TTC549 (cell line): ENCODE measurements around the gene HES4.
"Not testable (repeated sequence)": the region's sequence is repeated elsewhere in the genome, so short reads cannot be mapped to it uniquely, and the experiment has no call there.

Source experiments
- FAIRE-seq: peaks from 2 replicates; lab custom pipeline; 2012; peaks lifted over from hg19 to GRCh38; lab: Jason Lieb, UNC

The HES4 gene

DNA sequence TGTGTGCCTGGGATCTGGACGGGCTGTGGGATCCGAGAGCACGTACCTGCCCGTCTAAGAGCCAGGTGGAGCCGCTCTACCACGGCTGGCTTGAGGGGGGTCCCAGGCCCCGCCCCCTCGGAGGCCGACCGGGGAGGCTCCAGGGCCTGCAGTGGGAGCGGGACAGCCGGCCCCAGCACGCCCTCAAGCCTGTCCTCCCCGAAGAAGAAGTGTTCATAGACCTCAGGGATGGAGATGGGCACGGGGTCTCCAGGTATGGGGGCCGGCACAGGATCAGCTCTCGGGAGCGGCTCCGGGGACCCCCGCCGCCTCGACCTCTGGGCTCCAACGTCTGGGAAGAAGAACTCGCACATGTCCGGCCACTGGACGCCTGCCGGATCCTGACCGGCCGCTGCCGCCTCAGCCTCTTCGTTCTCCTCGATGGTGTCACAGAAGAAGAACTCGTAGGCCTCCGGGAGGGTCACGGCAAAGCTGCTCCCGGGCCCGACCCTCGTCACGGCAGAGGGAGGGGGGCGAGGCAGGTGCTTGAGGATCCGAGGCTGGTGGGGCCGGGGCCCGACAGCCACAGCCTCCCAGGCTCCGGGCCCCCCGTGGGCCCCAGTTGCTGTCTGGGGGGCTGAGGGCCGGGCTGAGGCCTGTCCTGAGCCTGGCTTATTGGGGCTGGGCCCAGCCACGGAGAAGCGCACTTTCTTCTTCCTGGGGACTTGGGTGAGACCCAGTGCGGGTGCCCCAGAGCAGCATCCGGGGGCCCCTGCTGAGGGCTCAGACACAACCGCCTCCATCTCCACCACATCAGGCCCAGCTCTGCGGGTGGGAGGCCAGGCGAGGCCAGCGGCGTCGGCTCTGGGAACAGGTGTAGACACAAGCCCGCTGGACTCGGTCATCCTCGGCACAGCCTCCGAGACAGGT lies 20.8 kb downstream of the HES4 start:
- no peak for FAIRE-seq

DNA sequence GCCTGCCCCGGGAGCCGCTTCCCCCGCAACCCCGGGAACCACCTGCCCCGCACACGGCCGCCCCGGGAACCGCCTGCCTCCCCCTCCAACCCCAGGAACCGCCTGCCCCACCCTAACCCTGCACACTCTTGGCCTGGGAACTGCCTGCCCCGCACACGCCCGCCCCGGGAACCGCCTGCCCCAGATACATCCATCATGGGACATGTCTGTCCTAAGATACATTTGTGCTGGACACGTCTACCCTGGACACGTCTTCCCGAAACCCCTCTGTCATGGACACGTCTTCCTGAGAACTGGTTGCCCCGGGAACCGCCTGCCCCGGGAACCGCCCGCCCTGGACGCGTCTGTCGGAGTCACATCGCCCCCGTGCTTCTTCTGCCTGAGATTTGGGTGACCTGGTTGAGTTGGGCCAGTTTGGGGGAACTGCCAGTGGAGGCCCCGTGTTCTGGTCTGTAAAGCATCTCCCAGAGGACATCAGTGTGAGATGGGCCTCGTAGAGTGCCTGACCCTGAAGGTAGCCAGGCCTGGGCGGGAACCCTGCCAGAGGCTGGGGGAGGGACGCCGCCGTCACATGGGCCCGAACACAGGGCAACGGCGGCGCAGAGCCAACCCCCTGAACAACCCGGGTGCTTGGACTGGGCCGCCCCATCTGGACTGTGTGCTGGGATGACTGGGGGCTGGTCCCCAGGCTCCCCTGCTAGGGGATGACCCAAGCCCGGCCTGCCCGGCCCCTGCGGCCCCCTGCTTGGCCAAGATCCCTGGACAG lies 21.6 kb downstream of the HES4 start:
- FAIRE-seq: no peak

DNA sequence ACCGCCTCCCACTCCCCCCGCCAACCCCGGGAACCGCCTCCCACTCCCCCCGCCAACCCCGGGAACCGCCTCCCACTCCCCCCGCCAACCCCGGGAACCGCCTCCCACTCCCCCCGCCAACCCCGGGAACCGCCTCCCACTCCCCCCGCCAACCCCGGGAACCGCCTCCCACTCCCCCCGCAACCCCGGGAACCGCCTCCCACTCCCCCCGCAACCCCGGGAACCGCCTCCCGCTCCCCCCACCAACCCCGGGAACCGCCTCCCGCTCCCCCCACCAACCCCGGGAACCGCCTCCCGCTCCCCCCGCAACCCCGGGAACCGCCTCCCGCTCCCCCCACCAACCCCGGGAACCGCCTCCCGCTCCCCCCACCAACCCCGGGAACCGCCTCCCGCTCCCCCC lies 23.1 kb downstream of the HES4 start:
- not testable (repeated sequence) for FAIRE-seq

DNA sequence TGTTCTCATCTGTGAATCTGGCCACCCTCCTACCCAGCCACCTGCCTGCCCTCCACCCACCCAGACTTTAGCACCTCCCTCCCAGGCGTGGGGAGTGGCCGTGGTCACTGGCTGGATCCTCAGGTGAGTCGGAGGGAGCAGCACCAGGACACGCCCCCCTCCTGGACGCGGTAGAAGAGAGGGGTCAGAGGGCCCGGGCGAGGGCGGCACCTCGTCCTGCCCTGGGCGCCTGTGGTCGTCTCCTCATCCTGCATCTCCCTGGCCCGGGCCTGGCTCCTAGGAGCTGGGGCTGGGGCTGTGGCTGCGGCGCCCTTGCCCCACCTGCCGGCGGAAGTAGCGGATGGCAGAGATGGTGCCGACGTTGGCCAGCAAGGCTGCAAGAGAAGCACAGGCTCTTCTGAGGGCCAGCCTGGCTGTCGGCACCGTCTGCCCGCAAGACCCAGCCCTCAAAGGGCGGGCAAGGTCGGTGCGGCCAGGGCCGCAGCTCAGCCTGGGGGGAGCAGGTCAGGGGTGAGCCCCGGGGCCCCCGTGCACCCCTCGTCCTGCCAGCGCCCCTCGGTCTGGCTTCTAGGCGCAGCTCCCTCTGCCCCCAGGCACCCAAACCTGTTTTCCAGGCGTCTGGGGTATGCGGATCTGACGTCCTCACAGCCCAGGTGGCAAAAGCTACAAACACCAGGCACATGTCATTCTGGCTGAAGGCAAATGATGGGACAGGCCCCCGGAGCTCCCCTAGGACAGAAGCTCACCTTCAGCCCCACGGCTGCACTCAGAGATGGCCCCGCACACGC lies 23.8 kb downstream of the HES4 start:
- FAIRE-seq: no peak

DNA sequence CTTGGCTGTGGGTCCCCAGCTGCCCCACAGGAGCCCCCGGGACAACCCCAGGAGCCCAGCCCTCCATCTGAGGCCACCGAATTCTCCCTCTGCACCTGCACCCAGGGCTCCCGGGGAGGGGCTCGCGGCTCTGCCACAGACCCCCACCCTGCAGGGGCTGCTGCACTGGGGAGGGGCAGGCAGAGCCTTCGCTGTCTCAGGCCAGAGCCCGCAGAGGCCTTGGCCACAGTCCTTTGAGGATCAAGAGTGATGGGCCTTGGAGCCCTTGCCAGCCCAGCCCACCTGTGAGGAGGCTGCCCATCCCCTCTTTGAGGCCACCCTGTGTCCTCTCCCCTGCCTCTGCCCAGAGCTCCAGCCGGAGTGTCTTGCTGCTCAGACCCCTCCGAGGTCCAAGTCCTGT lies 24.5 kb downstream of the HES4 start:
- no peak for FAIRE-seq

DNA sequence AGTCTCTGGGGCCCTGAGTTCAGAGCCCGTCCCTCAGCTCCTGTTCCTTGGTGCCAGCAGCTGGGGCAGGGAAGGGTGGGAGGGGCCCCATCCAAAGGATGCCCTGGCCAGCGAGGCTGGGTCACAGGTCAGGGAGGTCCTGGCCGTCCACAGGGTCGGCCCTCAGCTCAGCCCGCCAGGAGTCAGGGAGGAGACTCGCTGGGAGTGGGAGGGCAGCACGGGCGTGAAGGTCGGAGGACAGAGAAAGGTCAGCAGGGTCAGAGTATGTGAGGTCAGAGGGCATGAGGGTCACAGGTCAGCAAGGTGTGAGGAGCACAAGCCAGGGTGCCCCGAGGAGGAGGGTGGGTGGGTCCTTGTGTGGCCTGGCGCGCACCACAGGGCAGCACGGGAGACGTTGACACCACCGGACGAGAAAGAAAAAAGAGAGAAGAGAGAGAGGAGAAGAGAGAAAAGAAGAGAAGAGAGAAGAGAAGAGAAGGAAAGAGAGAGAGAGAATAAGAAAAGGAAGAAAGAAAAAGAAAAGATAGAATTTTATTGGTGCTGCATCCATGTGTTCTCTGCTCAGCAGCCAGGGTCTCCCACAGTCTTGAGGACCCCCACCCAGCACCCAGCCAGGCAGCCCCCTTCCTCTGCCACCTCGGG lies 25.1 kb downstream of the HES4 start:
- FAIRE-seq: no peak

DNA sequence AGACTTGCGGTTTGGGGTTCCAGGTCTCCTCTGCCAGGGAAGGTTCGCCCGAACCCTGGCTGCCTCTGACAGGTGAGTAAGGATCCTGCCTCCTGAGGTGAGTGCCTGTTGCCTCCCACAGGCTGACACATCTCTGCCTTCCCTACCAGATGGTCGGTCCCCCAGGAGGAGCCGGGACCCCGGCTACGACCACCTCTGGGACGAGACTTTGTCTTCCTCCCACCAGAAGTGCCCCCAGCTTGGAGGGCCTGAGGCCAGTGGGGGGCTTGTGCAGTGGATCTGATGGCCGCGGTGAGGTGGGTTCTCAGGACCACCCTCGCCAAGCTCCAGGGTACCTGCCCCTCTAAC lies 25.6 kb downstream of the HES4 start:
- FAIRE-seq: no peak

DNA sequence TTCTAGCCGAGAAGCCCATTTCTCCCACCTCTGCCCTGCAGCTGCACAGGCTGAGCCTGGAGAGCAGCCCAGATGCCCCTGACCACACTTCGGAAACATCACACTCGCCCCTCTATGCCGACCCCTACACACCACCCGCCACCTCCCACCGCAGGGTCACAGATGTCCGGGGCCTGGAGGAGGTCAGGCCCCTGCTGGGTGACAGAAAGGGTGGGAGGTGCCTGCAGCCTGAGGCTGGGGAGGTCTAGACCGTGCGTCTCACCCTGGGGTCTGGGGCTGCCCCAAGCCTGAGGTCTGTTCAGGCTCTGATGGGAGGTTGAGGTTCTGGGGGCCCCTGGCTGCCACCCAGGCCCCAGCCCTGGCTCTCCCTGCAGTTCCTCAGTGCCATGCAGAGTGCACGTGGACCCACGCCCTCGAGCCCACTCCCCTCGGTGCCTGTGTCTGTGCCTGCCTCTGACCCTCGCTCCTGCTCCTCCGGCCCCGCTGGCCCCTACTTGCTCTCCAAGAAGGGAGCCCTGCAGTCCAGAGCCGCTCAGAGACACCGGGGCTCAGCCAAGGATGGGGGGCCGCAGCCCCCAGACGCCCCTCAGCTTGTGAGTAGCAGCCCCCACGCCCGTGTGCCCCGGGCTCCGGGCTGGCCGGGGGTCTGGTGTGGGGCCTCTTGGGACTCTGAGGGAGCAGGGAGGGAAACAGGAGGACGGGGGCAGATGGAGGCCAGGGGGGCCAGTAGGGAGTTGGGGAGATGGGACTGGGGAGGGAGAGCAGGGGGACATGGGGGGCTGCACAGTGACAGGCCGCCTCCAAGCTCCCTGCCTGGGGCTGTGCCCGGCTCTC lies 26.2 kb downstream of the HES4 start:
- no peak for FAIRE-seq

DNA sequence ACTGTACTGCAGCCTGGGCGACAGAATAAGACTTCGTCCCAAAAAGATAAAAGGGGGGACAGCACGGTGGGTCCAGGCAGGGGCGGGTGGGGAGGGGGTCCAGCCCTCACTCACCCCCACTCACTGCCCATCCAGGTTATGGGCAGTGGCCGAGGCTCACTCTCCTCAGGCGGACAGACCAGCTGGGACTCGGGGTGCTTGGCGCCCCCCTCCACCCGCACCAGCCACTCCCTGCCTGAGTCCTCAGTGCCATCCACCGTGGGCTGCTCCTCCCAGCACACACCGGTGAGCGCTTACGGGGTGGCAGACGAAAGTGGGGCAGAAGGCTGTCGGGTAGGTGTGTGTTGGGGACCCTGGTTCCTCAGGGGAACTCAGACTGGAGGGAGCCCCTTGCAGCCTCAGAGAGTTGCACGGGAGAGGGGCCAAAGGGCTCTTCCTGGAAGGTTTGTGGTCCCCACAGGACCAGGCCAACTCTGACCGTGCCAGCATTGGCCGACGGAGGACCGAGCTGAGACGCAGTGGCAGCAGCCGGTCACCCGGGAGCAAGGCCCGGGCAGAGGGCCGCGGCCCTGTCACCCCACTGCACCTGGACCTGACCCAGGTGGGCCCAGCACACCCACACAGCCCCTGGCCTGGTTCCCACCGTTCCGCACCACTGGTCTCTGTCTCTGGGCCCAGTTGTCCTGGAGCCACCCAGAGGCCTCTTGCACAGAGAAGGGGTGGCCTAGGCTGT lies 27.0 kb downstream of the HES4 start:
- no peak for FAIRE-seq

DNA sequence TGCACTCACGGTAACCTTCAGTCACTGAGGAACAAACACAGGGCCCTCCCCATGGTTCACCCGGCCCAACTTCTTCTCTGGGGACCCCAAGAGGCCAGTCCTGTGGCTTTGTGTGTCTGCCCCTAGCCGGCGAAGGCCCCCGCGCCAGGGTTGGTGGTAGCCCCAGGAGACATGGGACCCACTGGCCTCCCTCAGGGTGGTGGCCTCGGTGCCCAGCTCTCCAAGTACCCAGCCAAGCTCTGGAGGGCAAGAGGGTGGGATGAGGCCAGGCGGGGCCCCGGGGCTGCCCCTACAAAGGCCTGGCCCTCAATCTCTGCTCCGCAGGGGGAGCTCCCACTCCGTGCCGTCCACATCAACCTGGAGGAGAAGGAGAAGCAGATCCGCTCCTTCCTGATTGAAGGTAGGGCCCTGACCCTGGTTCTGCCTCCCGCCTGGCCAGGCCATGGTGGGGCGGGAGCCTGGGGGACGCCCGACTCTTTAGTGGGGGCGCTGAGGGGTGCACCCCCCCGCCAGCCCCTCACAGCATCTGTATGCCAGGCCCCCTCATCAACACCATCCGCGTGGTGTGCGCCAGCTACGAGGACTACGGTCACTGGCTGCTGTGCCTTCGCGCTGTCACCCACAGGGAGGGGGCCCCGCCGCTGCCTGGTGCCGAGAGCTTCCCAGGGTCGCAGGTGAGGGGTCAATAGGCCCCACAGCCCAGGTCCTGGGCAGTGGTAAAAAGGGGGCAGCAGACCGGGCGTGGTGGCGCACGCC lies 28.0 kb downstream of the HES4 start:
- no peak for FAIRE-seq

DNA sequence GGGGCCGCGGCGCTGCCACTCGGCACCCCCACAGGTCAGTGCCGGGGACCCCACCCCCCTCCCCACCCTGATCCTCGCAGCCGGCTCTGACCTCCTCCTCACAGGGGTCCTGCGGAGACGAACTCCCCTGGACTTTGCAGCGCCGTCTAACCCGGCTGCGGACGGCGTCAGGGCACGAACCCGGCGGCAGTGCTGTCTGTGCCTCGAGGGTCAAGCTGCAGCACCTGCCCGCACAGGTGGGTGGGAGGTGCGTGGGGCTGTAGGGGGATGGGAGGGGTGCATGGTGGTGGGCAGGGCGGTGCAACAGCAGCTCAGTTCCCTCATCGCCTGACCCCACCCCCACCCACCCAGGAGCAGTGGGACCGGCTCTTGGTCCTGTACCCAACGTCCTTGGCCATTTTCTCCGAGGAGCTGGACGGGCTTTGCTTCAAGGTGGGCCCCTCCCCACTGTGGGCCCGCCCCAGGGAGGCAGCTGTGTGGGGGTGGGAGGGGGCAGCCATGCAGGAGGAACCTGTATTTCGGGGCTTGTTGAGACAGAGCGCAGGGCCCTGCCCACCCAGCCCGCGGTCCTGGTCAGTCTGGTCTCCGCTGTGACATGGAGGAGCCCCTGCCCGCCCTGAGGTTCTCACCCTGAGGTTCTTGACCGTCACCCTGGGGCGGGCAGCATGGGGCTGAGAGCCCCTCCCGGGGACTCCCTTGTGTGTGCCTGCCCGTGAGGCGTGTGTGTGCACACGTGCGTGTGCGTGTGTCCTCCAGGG lies 28.7 kb downstream of the HES4 start:
- FAIRE-seq: no peak

DNA sequence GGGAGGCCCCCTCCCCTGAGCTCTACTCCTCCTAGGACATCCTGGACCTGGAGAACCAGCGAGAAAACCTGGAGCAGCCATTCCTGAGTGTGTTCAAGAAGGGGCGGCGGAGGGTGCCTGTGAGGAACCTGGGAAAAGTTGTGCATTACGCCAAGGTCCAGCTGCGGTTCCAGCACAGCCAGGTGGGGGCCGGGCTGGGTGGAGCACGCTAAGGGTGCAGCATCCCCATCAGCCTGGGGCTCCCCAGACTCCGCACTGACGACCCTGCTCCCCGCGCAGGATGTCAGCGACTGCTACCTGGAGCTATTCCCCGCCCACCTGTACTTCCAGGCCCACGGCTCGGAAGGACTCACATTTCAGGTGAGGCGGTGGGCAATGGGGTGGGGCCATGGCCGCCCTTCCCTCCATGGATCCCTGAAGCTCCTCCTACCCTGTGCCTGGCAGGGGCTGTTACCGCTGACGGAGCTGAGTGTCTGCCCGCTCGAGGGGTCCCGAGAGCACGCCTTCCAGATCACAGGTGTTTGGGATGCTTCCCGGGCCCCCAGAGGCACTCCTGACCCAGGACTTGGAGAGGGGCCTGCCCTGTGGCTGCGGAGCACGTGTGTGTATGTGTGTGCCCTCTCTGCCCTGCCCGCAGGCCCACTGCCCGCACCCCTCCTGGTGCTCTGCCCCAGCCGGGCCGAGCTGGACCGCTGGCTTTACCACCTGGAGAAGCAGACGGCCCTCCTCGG lies 29.5 kb downstream of the HES4 start:
- no peak for FAIRE-seq

DNA sequence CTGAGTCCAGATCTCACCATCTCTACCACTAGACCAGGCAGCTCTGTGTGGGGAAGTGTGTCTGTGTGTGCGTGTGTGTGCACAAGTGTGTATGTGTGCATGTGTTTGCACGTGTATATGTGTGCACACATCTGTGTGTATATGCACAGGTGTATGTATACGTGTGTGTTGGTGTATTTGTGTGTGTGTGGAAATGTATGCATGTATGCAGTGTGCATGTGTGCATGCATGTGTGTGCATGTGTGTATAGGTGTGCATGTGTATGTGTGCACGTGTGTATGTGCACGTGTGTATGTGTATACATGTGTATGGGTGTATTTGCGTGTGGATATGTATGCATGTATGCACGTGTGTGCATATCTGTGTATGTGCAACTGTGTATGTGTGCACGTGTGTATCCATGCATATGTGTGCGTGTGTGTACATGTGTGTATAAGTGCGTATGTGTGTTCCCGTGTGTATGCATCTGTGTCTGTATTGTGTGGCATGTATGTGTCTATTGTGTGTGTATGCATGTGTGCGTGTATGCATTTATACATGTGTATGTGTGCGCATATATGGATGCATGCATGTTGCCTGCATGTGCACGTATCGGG lies 30.5 kb downstream of the HES4 start:
- FAIRE-seq: no peak

DNA sequence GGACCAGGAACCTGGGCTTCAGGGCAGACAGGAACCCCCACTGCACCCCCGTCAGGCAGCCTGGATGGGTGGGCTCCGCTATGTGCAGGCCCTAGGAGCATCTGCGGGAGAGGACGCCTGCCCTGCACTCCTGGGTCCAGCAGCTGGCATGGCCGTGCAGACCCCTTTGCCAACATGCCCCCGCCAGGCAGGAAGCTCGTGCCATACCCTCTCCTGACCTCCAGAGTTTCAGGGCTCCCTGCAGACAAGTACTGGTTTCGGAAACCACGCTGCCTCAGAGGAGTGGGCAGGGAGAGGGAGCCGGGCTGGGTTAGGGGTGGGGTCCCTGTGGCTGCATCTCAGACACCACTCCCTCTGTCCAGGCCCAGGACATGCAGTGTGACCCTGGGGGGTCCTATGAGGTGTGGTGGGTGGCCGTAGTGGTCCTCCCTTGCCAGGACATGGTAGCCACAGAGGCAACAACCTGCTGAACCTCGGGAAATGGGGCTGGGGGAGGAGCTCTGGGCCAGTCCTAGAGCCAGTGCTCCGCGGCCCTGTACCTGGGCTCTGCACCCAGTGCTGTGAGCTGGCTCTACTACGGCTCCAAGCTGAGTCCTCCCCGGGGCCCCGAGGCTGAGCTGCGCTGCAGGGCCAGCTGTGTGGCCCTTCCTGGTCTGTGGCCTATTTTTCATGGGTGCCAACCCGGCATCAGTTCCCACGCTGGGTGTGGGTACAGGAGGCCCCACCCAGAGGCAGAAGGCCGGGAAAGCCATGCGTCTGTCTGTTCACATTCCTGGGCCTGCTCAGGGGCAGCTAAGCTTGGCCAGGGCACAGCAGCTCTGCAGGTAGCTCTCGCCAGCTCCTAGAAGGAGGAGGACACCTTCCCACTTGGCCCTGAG lies 32.2 kb downstream of the HES4 start:
- FAIRE-seq: no peak

DNA sequence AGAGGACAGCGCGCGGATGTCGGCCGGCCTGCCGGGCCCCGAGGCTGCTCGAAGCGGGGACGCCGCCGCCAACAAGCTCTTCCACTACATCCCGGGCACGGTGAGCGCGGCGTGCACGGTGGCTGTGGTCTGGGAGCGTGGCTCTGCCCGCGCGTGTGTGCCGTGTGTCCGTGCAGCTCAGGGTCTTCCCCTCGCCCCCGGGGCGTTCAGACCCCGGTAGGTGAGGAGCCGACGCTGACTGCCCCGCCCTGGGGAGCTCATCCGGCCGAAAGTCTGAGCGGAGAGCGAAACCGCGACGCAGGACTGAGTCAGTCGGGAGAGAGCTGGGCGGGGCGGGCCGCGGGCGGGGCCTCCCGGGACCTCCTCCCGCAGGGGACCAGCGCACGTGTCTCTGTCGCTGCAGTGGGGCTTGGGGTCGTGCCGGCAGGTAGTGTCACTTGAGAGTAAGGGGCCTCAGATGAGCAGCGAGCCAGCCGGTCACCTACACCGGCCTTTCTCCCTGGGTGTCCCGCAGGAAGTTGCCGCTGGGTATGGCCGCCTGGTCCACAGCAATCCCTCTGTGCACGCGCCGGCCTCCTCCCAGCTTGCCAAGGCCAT lies 33.1 kb downstream of the HES4 start:
- no peak for FAIRE-seq

DNA sequence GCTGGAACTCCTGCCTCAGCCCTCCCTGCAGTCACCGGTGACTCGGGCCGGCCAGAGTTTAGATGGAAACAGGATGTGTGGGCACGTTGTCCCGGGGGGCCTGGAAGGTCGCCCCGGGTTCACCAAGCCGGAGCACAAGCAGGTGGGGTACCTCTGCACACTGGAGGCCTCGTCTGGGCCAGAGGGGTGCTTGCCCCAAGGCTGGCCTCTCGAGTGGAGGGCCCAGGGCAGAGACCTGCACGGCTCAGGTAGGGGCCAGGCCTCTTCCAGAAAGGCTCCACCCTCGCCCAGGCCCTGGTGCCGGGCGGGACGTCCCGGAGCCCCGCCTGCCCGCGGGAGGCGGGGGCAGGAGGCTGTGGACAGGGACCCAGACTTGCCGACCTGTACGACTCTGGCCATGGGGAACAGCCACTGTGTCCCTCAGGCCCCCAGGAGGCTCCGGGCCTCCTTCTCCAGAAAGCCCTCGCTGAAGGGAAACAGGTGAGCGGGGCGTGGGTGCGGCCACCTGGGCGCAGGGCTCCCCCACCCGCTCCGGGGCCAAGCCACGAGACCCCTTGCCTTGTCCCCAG lies 33.7 kb downstream of the HES4 start, which contains the start of gene PLEKHN1:
Gene PLEKHN1 (plus strand): TSS at position 348 of the 569 bp plus-strand sequence. CDS start 50 bp downstream, at position 398.
- no peak for FAIRE-seq
